ENCODE results near the gene CHRNE. TPM values are rescaled to one million over a fixed set of nuclear protein-coding genes. Genes with fewer than 3 reads are reported as not detected.

Gene CHRNE
- total and polyA plus RNA-seq, 12 donors, result 0.19 to 1.6 (median 0.53) TPM

GRCh38 chr17:4901108-4901647, 1.7 kb downstream of the CHRNE start:
- TF ChIP-seq, protein P1, sequence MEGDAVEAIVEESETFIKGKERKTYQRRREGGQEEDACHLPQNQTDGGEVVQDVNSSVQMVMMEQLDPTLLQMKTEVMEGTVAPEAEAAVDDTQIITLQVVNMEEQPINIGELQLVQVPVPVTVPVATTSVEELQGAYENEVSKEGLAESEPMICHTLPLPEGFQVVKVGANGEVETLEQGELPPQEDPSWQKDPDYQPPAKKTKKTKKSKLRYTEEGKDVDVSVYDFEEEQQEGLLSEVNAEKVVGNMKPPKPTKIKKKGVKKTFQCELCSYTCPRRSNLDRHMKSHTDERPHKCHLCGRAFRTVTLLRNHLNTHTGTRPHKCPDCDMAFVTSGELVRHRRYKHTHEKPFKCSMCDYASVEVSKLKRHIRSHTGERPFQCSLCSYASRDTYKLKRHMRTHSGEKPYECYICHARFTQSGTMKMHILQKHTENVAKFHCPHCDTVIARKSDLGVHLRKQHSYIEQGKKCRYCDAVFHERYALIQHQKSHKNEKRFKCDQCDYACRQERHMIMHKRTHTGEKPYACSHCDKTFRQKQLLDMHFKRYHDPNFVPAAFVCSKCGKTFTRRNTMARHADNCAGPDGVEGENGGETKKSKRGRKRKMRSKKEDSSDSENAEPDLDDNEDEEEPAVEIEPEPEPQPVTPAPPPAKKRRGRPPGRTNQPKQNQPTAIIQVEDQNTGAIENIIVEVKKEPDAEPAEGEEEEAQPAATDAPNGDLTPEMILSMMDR (IDR thresholded peaks at IDR 0.05), result no peak
- intact Hi-C loops (cut with DNase I), result loop anchor here in 2 of 10 donors (5.0 kb wide), 2 partner anchors 114 to 189 kb away; partner anchors contain the start of genes ARRB2 (in 1 of the 2), GLTPD2 (in 1 of the 2) and VMO1 (in 1 of the 2)
- DNase-seq (no peak), ATAC-seq (peak in 1 of 8 donors; percentile 2)
- H3K36me3 ChIP-seq, result peaks cover 0 to 14% (median 6%) of the 10 kb centered on the region in 9 donors
- peaks cover 0 to 47% (median 32%) of the 10 kb centered on the region in 9 donors for H3K4me1 ChIP-seq
- peaks cover 0 to 36% (median 21%) of the 10 kb centered on the region in 7 donors for H3K27me3 ChIP-seq
- no peaks in the 10 kb centered on the region for H3K9me3 ChIP-seq
- peak overlapping the region in 8 of 10 donors; percentile 33 to 75 (median 50) for H3K27ac ChIP-seq
- WGBS, 2 donors, result 39 to 55% methylated on average over 37 of the region's 37 CpGs
- peak overlapping the region in 7 of 10 donors; percentile 49 to 63 (median 58) for H3K4me3 ChIP-seq

DNA sequence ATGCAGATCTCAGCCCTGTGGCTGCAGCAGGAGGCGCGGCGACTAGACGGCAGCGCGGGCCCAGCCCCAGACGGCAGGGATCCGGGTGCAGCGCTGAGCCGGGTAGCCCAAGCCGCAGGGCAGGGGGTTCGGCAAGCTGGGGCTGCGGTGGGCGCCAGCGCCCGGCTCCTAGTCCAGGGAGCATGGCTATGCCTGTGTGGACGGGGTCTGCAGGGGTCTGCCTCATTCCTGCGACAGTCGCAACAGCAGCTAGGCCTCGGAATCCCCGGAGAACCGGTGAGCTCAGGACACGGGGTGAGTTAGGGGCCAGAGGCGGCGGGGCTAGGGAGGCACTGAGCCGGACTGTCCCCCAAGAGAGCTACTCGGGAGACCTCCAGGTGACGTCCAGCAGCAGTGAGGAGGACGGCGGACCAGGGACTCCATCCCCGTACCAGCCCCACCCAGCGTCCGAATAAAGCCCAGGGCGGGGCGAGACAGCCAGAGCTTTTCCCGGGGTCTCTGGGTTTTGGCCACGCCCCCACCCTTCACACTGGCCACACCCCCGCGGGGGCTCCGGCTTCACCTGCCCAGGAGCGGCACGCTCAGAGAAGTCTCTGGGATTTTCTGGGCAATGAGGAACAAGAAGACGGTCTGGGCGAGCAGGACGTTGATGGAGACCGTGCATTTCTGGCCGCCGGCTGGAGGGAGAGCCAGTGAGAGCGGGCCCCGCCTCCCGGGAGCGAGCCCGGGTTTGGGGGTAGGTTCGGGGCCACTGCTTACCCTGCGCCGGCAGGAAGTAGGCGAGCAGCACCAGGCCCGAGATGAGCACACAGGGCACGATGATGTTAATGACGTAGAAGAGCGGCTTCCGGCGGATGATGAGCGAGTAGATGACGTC, 2.4 kb downstream of the CHRNE start:
- Histone ChIP-seq H3K4me1 (peaks cover 0 to 47% (median 32%) of the 10 kb centered on the region in 9 donors), H3K27me3 (peaks cover 0 to 36% (median 21%) of the 10 kb centered on the region in 7 donors), H3K9me3 (no peaks in the 10 kb centered on the region), H3K27ac (peak overlapping the region in 7 of 10 donors; percentile 33 to 75 (median 53)), H3K4me3 (peak overlapping the region in 8 of 10 donors; percentile 46 to 63 (median 58)), H3K36me3 (peaks cover 0 to 21% (median 12%) of the 10 kb centered on the region in 9 donors)
- TF ChIP-seq, protein P1 (IDR thresholded peaks at IDR 0.05), result peak in 1 of 9 donors; percentile 8
- intact Hi-C loops (cut with DNase I), result loop anchor here in 2 of 10 donors (5.0 kb wide), 2 partner anchors 113 to 188 kb away; partner anchors contain the start of genes ARRB2 (in 1 of the 2), GLTPD2 (in 1 of the 2) and VMO1 (in 1 of the 2)
- WGBS, 2 donors, result 19 to 28% methylated on average over 65 of the region's 65 CpGs
- ATAC-seq, result peak in 3 of 8 donors; percentile 9 to 29 (median 12)
- no peak for DNase-seq

DNA sequence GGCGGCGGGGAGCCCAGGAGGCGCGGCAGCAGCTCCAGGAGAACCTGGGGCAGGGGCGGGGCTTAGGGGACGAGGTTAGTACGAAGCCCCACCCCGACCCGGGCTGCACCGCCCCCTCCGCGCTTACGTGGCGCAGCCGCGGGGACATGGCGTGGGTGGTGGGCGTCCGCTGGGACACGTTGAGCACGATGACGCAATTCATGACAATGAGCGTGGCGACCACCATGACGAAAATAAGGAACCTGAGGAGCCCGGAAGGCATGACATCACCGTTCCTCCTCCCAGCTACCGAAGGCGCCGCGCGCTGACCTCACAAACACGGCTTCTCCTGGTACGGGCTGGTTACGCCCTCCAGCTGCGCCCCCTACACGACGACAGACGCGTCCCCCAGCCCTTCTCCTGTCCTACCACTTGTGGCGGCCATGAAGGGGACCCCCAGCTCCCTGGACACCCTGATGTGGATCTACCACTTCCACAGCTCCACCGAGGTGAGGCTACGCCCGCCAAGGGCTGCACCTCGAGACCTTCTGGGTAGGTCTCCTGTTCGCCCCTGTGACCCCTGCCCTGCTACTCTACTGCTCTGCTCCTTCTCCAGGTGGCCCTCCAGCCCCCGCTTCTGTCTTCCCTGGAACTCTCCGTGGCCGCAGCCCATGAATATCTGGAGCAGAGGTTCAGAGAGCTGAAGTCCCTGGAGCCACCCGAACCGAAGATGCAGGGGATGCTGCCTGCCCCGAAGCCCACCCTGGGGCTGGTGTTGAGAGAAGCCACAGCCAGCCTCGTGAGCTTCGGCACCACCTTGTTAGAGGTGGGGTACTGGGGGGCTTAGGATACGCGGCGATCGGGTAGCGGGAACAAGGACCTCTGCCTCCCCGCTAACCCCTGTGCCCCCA, 3.3 kb downstream of the CHRNE start, which contains the start of gene C17orf107:
C17orf107 (plus strand) TSS at position 196 of the 890 bp plus-strand sequence; CDS start at position 423, 227 bp downstream.
- TF ChIP-seq, protein P1 (IDR thresholded peaks at IDR 0.05), result peak in 1 of 9 donors; percentile 15
- intact Hi-C loops (cut with DNase I), result loop anchor here in 3 of 10 donors (5.0 to 10.0 kb wide), 3 partner anchors 112 to 195 kb away; partner anchors contain the start of genes ARRB2 (in 1 of the 3), GLTPD2 (in 1 of the 3), PELP1 (in 1 of the 3) and VMO1 (in 1 of the 3)

More for the DNA sequence above, 3.3 kb downstream of the CHRNE start, which contains the start of gene C17orf107:
- peaks cover 0 to 36% (median 21%) of the 10 kb centered on the region in 7 donors for H3K27me3 ChIP-seq
- DNase-seq (peak; percentile 78 to 83), ATAC-seq (peak; percentile 54 to 79 (median 72))
- peak within 1 kb of the TSS in 6 of 10 donors; percentile 6 to 75 (median 50) for H3K27ac ChIP-seq
- peaks cover 0 to 30% (median 20%) of the 10 kb centered on the region in 9 donors for H3K36me3 ChIP-seq
- peaks cover 0 to 47% (median 32%) of the 10 kb centered on the region in 9 donors for H3K4me1 ChIP-seq
- H3K9me3 ChIP-seq, result no peaks in the 10 kb centered on the region
- 10 to 11% methylated on average over 59 to 60 of the region's 60 CpGs for WGBS, 2 donors
- H3K4me3 ChIP-seq, result peak within 1 kb of the TSS; percentile 20 to 63 (median 55)

Measured in heart right ventricle (tissue), 16 donors.